ENCODE measurements around the gene KRTAP5-8.
"Not testable (repeated sequence)": the region's sequence is repeated elsewhere in the genome, so short reads cannot be mapped to it uniquely, and the experiment has no call there.

The KRTAP5-8 gene

GRCh38 chr11:71537977-71538665, at the start of gene KRTAP5-8:
TSS of gene KRTAP5-8 (plus strand) at chr11:71538025. CDS start at chr11:71538056, 31 bp downstream.
- DNase-seq = not testable (repeated sequence)

GRCh38 chr11:71488681-71489270, 49.0 kb upstream of the KRTAP5-8 start:
- DNase-seq = no peak

- DNase-seq = no peak
Observed at GRCh38 chr11:71489311-71490043, 48.3 kb upstream of the KRTAP5-8 start.

GRCh38 chr11:71490044-71490730, 47.6 kb upstream of the KRTAP5-8 start:
- no peak for DNase-seq

GRCh38 chr11:71490731-71491390, 47.0 kb upstream of the KRTAP5-8 start:
- no peak for DNase-seq

- DNase-seq = no peak
Observed at GRCh38 chr11:71491531-71491930, 46.3 kb upstream of the KRTAP5-8 start.

GRCh38 chr11:71491940-71492339, 45.9 kb upstream of the KRTAP5-8 start:
- DNase-seq = no peak

- no peak for DNase-seq
Observed at GRCh38 chr11:71495286-71496230, 42.3 kb upstream of the KRTAP5-8 start.

- no peak for DNase-seq
Observed at GRCh38 chr11:71496421-71496820, 41.4 kb upstream of the KRTAP5-8 start.

GRCh38 chr11:71498091-71498490, 39.7 kb upstream of the KRTAP5-8 start:
- DNase-seq = no peak

GRCh38 chr11:71499125-71499524, 38.7 kb upstream of the KRTAP5-8 start:
- DNase-seq = no peak

- DNase-seq = no peak
Observed at GRCh38 chr11:71499546-71499945, 38.3 kb upstream of the KRTAP5-8 start.

GRCh38 chr11:71500601-71501021, 37.2 kb upstream of the KRTAP5-8 start:
- DNase-seq = no peak

- no peak for DNase-seq
Observed at GRCh38 chr11:71501071-71501985, 36.5 kb upstream of the KRTAP5-8 start.

- no peak for DNase-seq
Observed at GRCh38 chr11:71502026-71502425, 35.8 kb upstream of the KRTAP5-8 start.

GRCh38 chr11:71502871-71503435, 34.9 kb upstream of the KRTAP5-8 start:
- no peak for DNase-seq

GRCh38 chr11:71504531-71504930, 33.3 kb upstream of the KRTAP5-8 start:
- DNase-seq = no peak

GRCh38 chr11:71505001-71505400, 32.8 kb upstream of the KRTAP5-8 start:
- no peak for DNase-seq

GRCh38 chr11:71505781-71506180, 32.0 kb upstream of the KRTAP5-8 start:
- no peak for DNase-seq

GRCh38 chr11:71507102-71507501, 30.7 kb upstream of the KRTAP5-8 start:
- DNase-seq = no peak
